Esophagus (tissue), 2 donors: Measurements from ENCODE around the gene TNFRSF21. TPM values are rescaled to one million over a fixed set of nuclear protein-coding genes. Genes with fewer than 3 reads are reported as not detected.

Source experiments
- H3K27ac ChIP-seq, 2 donors: one replicate each; pipeline ENCODE4 v1.5.1; 2013; ENCODE audit warnings: low read depth in 2 of 2, mild to moderate bottlenecking in 2 of 2, inconsistent platforms in 1 of 2, low read length in 1 of 2, moderate library complexity in 1 of 2
- H3K27me3 ChIP-seq, 2 donors: one replicate each; pipeline ENCODE4 v1.6.1; 2013; ENCODE audit warnings: low read length in 2 of 2, control low read depth in 1 of 2, mild to moderate bottlenecking in 1 of 2; ENCODE audit not compliant: insufficient read depth in 2 of 2, control insufficient read depth in 1 of 2
- H3K36me3 ChIP-seq, 2 donors: one replicate each; pipeline ENCODE4 v1.6.1; 2013; ENCODE audit warnings: low read length in 1 of 2; ENCODE audit not compliant: control insufficient read depth in 2 of 2, insufficient read depth in 2 of 2
- H3K4me1 ChIP-seq, 2 donors: one replicate each; pipeline ENCODE4 v1.6.1; 2013; ENCODE audit warnings: low read length in 1 of 2; ENCODE audit not compliant: control insufficient read depth in 2 of 2, insufficient read depth in 2 of 2
- H3K4me3 ChIP-seq, 2 donors: one replicate each; pipeline ENCODE4 v1.5.1; 2013; ENCODE audit warnings: low read length in 2 of 2, mild to moderate bottlenecking in 2 of 2, low read depth in 1 of 2, moderate library complexity in 1 of 2
- H3K9me3 ChIP-seq, 2 donors: one replicate each; pipeline ENCODE4 v1.6.1; 2013; ENCODE audit warnings: mild to moderate bottlenecking in 2 of 2, low read depth in 1 of 2, low read length in 1 of 2, moderate library complexity in 1 of 2; ENCODE audit not compliant: control insufficient read depth in 2 of 2, insufficient read depth in 1 of 2
- WGBS, 2 donors: extraction: QIAGEN DNeasy Blood & Tissue Kit; methylation state at CpG; one replicate each; pipeline ENCODE4 v1.1.7; 2013; 5-methylcytosine and 5-hydroxymethylcytosine counted together
- polyA plus RNA-seq, 2 donors: library from polyadenylated mRNA; stranded (reverse); fragments of 200-250 nt; gene quantifications; one replicate each; pipeline ENCODE4 v1.2.3, GENCODE V29; 2013
- donor health status: healthy with polysubstance abuse.
- donor health status: Bipolar disorder and iron deficiency.

The TNFRSF21 gene
- polyA plus RNA-seq, 2 donors: 21.2 to 24.3 TPM

GRCh38 chr6:47261191-47261590 is 48.5 kb downstream of the TNFRSF21 start:
- Histone ChIP-seq H3K27ac (no peak overlapping the region), H3K4me1 (no peaks in the 10 kb centered on the region), H3K36me3 (peaks cover 0 to 3% of the 10 kb centered on the region in 2 donors), H3K4me3 (no peak overlapping the region), H3K9me3 (no peaks in the 10 kb centered on the region), H3K27me3 (no peaks in the 10 kb centered on the region)
- 94% methylated on average over 1 of the region's 1 CpG for WGBS, 2 donors

- Histone ChIP-seq H3K9me3 (no peaks in the 10 kb centered on the region), H3K27ac (no peak overlapping the region), H3K4me1 (no peaks in the 10 kb centered on the region), H3K27me3 (no peaks in the 10 kb centered on the region), H3K36me3 (peaks cover 0 to 3% of the 10 kb centered on the region in 2 donors), H3K4me3 (no peak overlapping the region)
- WGBS, 2 donors: 58 to 90% methylated on average over 4 of the region's 4 CpGs
These were observed 49.7 kb downstream of the TNFRSF21 start for GRCh38 chr6:47260021-47260420.

- no peaks in the 10 kb centered on the region for H3K4me1 ChIP-seq
- no peaks in the 10 kb centered on the region for H3K27me3 ChIP-seq
- no peak overlapping the region for H3K4me3 ChIP-seq
- no peak overlapping the region for H3K27ac ChIP-seq
- WGBS, 2 donors: 59 to 62% methylated on average over 3 of the region's 3 CpGs
- H3K9me3 ChIP-seq: no peaks in the 10 kb centered on the region
- H3K36me3 ChIP-seq: peaks cover 0 to 3% of the 10 kb centered on the region in 2 donors
These were observed 50.9 kb downstream of the TNFRSF21 start for GRCh38 chr6:47258724-47259347.

- Histone ChIP-seq H3K9me3 (no peaks in the 10 kb centered on the region), H3K4me3 (no peak overlapping the region), H3K27me3 (no peaks in the 10 kb centered on the region), H3K27ac (no peak overlapping the region), H3K36me3 (peaks cover 0 to 3% of the 10 kb centered on the region in 2 donors), H3K4me1 (no peaks in the 10 kb centered on the region)
- 86 to 89% methylated on average over 6 of the region's 6 CpGs for WGBS, 2 donors
These were observed 52.5 kb downstream of the TNFRSF21 start for GRCh38 chr6:47256981-47257730.

- Histone ChIP-seq H3K4me3 (no peak overlapping the region), H3K4me1 (no peaks in the 10 kb centered on the region), H3K27ac (no peak overlapping the region), H3K27me3 (no peaks in the 10 kb centered on the region), H3K9me3 (no peaks in the 10 kb centered on the region), H3K36me3 (peaks cover 0 to 3% of the 10 kb centered on the region in 2 donors)
- 94 to 97% methylated on average over 1 of the region's 1 CpG for WGBS, 2 donors
These were observed 53.3 kb downstream of the TNFRSF21 start for GRCh38 chr6:47256361-47256760.

- H3K9me3 ChIP-seq: no peaks in the 10 kb centered on the region
- H3K27ac ChIP-seq: no peak overlapping the region
- H3K27me3 ChIP-seq: no peaks in the 10 kb centered on the region
- no peak overlapping the region for H3K4me3 ChIP-seq
- 94 to 96% methylated on average over 3 of the region's 3 CpGs for WGBS, 2 donors
- no peaks in the 10 kb centered on the region for H3K4me1 ChIP-seq
- peaks cover 0 to 3% of the 10 kb centered on the region in 2 donors for H3K36me3 ChIP-seq
These were observed 54.8 kb downstream of the TNFRSF21 start for GRCh38 chr6:47254906-47255305.

GRCh38 chr6:47254051-47254450 is 55.7 kb downstream of the TNFRSF21 start:
- Histone ChIP-seq H3K4me1 (no peaks in the 10 kb centered on the region), H3K27ac (no peak overlapping the region), H3K27me3 (no peaks in the 10 kb centered on the region), H3K9me3 (no peaks in the 10 kb centered on the region), H3K4me3 (no peak overlapping the region), H3K36me3 (peaks cover 0 to 3% of the 10 kb centered on the region in 2 donors)
- WGBS, 2 donors: 93% methylated on average over 6 of the region's 6 CpGs

- Histone ChIP-seq H3K36me3 (peaks cover 0 to 3% of the 10 kb centered on the region in 2 donors), H3K27me3 (no peaks in the 10 kb centered on the region), H3K4me3 (no peak overlapping the region), H3K4me1 (no peaks in the 10 kb centered on the region), H3K9me3 (no peaks in the 10 kb centered on the region), H3K27ac (no peak overlapping the region)
- 92 to 95% methylated on average over 15 of the region's 15 CpGs for WGBS, 2 donors
These were observed 56.6 kb downstream of the TNFRSF21 start for GRCh38 chr6:47253136-47253535.

GRCh38 chr6:47252633-47253032 is 57.1 kb downstream of the TNFRSF21 start:
- Histone ChIP-seq H3K27me3 (no peaks in the 10 kb centered on the region), H3K27ac (no peak overlapping the region), H3K36me3 (peaks cover 0 to under 1% of the 10 kb centered on the region in 2 donors), H3K9me3 (no peaks in the 10 kb centered on the region), H3K4me3 (no peak overlapping the region), H3K4me1 (no peaks in the 10 kb centered on the region)
- 89% methylated on average over 6 of the region's 6 CpGs for WGBS, 2 donors

- WGBS, 2 donors: 83 to 85% methylated on average over 5 of the region's 5 CpGs
- Histone ChIP-seq H3K4me3 (no peak overlapping the region), H3K4me1 (peaks cover 0 to 2% of the 10 kb centered on the region in 2 donors), H3K36me3 (no peaks in the 10 kb centered on the region), H3K27me3 (no peaks in the 10 kb centered on the region), H3K27ac (no peak overlapping the region), H3K9me3 (no peaks in the 10 kb centered on the region)
These were observed 58.3 kb downstream of the TNFRSF21 start for GRCh38 chr6:47251396-47251795.
